ENCODE data around the gene WWOX. TPM values are rescaled to one million over a fixed set of nuclear protein-coding genes. Genes with fewer than 3 reads are reported as not detected.
"Not testable (repeated sequence)": the region's sequence is repeated elsewhere in the genome, so short reads cannot be mapped to it uniquely, and the experiment has no call there.

Gene WWOX
- polyA plus RNA-seq, 3 donors = 40.3 to 43.7 (median 41.5) TPM

- no peak for DNase-seq (ENCODE audit: low read depth in 3 of 3, low spot score in 2 of 3)
These were observed 951.9 kb downstream of the WWOX start for GRCh38 chr16:79051313-79051712.

- not testable (repeated sequence) for DNase-seq (ENCODE audit: low read depth in 3 of 3, low spot score in 2 of 3)
These were observed 952.7 kb downstream of the WWOX start for GRCh38 chr16:79052198-79052597.

- no peak for DNase-seq (ENCODE audit: low read depth in 3 of 3, low spot score in 2 of 3)
These were observed 954.1 kb downstream of the WWOX start for GRCh38 chr16:79053577-79053976.

DNA sequence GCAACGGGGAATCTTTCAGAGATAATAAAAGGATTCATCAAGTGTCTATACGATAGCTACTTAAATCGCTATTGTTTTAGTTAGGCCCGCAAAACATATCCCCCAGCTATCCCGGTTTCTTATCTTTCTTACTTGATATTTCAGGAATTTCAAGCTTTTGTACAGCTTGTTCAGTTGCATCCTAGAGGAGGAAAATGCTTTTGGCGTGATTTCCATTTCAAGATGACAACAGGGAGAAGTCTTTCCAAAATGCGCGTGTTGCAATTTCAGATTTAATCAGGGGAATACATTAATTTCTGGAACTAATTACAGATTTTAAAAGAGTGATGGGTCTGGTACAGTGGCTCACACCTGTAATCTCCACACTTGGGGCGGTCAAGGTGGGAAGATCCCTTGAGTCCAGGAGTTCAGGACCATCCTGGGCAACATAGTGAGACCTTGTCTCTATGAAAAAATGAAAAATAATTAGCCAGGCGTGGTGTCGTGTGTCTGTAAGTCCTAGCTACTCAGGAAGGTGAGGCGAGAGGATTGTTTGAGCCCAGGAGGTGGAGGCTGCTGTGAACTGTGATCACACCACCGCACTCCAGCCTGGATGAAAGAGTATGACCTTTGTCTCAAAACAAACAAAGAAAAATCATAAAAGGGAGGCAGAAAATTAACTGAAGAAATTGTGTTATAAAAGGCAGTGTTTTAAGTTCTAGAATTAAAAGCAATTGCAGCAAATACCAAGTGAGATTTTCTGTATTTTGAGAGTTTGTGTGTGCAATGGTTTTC lies 954.9 kb downstream of the WWOX start:
- no peak for DNase-seq (ENCODE audit: low read depth in 3 of 3, low spot score in 2 of 3)

GRCh38 chr16:79055251-79055970 lies 956.0 kb downstream of the WWOX start:
- DNase-seq (ENCODE audit: low read depth in 3 of 3, low spot score in 2 of 3) = no peak

DNA sequence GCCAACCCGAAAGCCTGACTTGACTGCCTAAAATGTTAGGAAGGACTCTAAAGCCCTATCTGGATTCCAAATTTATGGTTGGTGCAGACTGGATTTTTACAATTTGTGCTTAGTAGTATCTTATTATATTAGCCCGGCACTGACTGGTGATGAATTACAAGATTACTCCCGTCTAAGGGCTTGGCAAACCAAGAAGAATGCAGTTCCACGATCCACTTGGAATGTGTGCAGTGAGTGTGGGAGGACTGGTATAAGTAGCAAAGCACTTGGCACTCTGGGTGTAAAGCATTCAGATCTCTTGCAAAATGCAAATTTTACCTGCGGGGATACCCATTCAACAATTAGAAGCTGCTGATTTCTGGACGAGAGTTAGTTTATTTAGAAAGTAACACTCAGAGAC lies 961.7 kb downstream of the WWOX start:
- no peak for DNase-seq (ENCODE audit: low read depth in 3 of 3, low spot score in 2 of 3)

DNA sequence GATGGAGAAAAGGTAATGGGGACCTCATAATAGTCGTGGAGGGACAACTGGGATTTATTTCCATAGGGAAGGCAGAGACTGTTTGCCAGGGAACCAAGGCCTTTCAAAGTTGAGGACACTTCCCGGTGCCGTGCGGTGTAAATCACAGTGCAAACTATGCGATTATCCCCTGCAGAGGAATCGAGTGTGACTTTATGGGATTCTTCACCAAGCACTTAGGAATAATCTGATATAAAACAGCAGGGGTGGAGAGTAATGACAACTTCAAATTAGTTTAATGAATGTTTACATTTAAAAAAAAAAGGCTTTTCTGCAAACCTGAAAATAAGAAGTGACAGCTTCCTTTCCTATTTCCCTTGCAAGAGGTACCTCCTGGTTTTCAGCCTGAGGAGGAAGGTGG lies 962.9 kb downstream of the WWOX start:
- no peak for DNase-seq (ENCODE audit: low read depth in 3 of 3, low spot score in 2 of 3)

- no peak for DNase-seq (ENCODE audit: low read depth in 3 of 3, low spot score in 2 of 3)
These were observed 963.4 kb downstream of the WWOX start for GRCh38 chr16:79062821-79063220.

DNA sequence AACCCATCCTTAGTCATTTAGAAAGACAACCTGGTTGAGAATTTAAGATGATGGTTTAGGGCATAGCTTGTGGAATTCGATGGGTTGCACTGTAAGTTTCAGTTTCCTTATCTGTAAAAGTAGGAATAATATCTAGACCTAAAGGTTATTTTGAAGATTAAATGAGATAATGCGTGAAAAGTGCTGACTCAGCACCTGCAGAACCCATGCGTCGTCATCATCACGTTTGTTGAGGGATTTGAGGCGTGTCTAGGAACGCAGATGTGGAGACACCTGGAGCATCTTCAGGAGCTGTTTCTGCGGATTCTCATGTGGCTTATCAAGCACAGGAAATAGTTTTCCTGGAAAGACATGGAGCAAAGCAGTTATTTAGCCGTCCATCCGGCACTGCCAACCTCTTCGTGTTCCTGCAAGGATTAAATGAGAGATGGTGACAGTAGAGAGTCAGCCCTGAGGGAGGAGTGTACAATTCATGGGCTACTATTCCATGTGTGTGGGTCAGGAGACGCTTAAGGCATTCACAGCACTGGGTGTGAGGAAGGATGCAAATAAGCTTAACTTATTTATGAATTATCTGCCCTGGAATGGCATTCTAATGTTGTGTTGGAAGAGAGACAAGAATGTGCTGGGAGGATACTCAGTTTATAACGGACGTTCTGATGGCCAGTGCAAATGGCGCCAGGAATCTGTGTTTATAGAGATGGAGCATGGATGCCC lies 965.0 kb downstream of the WWOX start:
- no peak for DNase-seq (ENCODE audit: low read depth in 3 of 3, low spot score in 2 of 3)

- no peak for DNase-seq (ENCODE audit: low read depth in 3 of 3, low spot score in 2 of 3)
These were observed 967.1 kb downstream of the WWOX start for GRCh38 chr16:79066561-79066960.

- DNase-seq (ENCODE audit: low read depth in 3 of 3, low spot score in 2 of 3) = no peak
These were observed 968.1 kb downstream of the WWOX start for GRCh38 chr16:79067600-79067999.

GRCh38 chr16:79069121-79069520 lies 969.7 kb downstream of the WWOX start:
- no peak for DNase-seq (ENCODE audit: low read depth in 3 of 3, low spot score in 2 of 3)

- no peak for DNase-seq (ENCODE audit: low read depth in 3 of 3, low spot score in 2 of 3)
These were observed 970.2 kb downstream of the WWOX start for GRCh38 chr16:79069633-79070032.

- DNase-seq (ENCODE audit: low read depth in 3 of 3, low spot score in 2 of 3) = peak in 1 of 3 donors; percentile 53
These were observed 972.0 kb downstream of the WWOX start for GRCh38 chr16:79071424-79071823.

DNA sequence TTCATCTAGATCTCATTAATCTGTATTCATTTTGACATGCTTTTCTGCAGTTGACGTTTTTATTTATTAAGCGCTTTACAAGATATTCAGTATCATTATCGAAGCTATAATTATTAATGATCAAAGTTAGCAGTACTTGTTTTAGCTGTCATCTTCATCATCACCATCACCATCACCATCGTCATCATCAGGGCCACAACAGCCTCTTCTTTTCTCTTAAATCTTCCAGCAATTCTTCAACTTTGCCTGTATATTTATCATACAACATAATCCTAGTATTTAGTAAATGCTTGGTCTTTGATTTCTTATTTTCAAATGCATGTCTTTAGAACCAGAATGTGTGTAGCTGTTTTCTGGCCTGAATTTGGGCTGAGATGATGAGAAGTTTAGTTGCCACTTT lies 973.1 kb downstream of the WWOX start:
- DNase-seq (ENCODE audit: low read depth in 3 of 3, low spot score in 2 of 3) = no peak

DNA sequence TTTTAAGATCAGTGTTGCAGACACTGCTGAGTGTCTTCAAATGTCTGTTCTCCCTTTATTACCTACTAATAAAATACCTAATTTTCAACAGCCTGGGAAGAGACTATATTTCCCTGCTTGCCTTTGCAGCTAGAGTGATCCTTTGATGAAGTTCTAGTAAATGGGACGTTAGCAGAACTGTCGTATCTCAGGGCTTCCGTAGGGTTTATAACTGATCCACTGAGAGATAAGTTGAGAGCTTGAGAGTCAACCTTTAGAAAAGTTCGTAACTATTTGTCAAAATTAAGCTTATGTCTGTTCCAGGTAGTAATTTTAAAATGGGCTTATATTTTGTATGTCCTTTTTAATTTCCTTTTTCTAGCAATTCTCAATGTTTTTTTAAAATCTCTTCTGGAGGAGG lies 974.1 kb downstream of the WWOX start:
- DNase-seq (ENCODE audit: low read depth in 3 of 3, low spot score in 2 of 3) = no peak

DNA sequence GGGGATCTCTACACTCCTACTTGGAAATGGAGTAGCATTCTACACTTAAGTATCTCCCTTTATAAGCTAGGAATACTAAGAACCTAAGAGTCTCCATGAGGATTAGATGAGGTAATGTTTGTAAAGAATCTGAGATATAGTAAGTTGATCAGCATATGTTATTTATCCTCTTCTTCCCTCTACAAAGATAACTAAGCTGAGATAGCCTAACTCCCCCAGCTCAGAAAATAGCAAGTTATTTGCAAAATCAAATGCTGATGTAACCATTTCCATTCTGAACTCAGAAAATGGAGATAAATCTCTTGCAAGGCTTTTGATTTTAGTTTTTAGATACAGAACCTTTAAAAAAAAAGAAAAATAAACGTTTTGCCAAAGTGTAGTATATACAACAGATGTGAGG lies 975.1 kb downstream of the WWOX start:
- no peak for DNase-seq (ENCODE audit: low read depth in 3 of 3, low spot score in 2 of 3)

- DNase-seq (ENCODE audit: low read depth in 3 of 3, low spot score in 2 of 3) = no peak
These were observed 975.5 kb downstream of the WWOX start for GRCh38 chr16:79074951-79075350.

DNA sequence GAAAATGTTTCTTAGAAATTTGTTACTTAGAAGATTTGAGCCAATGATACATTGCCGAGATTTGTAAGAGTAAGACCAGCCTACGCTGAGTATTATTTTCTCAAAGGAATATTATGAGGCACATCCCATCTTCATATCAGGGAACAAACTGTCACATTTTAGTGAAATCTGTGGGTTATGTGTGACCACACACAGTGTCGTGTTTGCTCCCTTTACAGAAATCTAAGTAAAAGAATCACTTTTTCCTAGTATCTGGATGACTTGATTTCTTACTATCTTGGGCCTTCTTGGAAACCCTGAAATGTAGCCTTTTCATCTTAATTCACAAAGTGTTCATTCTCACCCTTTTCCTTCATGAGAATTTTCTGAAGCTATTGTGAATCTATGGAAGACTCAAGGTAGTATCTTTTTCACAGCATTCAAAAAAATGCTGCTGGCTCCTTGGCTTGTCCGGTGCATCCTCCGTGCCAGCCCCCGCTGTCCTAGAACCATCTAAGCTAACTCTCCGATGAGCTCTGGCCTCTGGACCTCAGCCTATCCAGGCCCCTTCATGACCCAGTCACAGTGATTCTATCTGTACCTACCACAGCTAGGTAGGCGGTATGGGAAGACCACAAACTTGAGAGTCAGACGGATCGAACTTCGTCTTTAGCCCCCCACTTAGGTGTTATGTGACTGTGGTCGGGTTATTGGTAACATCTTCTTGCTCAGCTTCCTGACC lies 976.8 kb downstream of the WWOX start:
- no peak for DNase-seq (ENCODE audit: low read depth in 3 of 3, low spot score in 2 of 3)

- DNase-seq (ENCODE audit: low read depth in 3 of 3, low spot score in 2 of 3) = no peak
These were observed 977.9 kb downstream of the WWOX start for GRCh38 chr16:79077346-79077745.

Measured in right renal cortex interstitium (tissue), 3 donors.